Right cardiac atrium (tissue), 5 donors: Measurements from ENCODE around the gene KIRREL2. TPM values are rescaled to one million over a fixed set of nuclear protein-coding genes. Genes with fewer than 3 reads are reported as not detected.
"Not testable (repeated sequence)": the region's sequence is repeated elsewhere in the genome, so short reads cannot be mapped to it uniquely, and the experiment has no call there.

ENCODE experiments used
- ATAC-seq, 2 donors: fragments of 200-7000 bp; cut with Tn5 transposase; one replicate each; pipeline versions ENCODE4 v1.8.0 to v1.9.1; 2020; ENCODE audit warnings: moderate library complexity in 2 of 2, mild to moderate bottlenecking in 1 of 2
- DNase-seq, 3 donors: peaks; one replicate each; pipeline ENCODE4 v3.0.0-alpha.2; 2020
- H3K27ac ChIP-seq: one replicate; pipeline ENCODE4 v1.5.1; 2013; ENCODE audit warnings: mild to moderate bottlenecking, low read length, control low read depth, moderate library complexity
- H3K27me3 ChIP-seq: one replicate; pipeline ENCODE4 v1.6.1; 2013; ENCODE audit not compliant: control insufficient read depth, insufficient read depth
- H3K4me1 ChIP-seq: one replicate; pipeline ENCODE4 v1.6.1; 2013; ENCODE audit warnings: low read length; ENCODE audit not compliant: control insufficient read depth, insufficient read depth
- H3K4me3 ChIP-seq: one replicate; pipeline ENCODE4 v1.5.1; 2013; ENCODE audit warnings: low read length, control low read depth
- H3K9me3 ChIP-seq: one replicate; pipeline ENCODE4 v1.6.1; 2013; ENCODE audit warnings: low read length; ENCODE audit not compliant: control insufficient read depth
- WGBS: extraction: QIAGEN DNeasy Blood & Tissue Kit; methylation state at CpG from one replicate; pipeline ENCODE4 v1.1.7; 2013; 5-methylcytosine and 5-hydroxymethylcytosine counted together
- intact Hi-C, 4 donors: fragments of 100-400 bp; cut with DNase I; formaldehyde crosslinking; loops; one replicate each; pipeline versions ENCODE4 v1.11.0 to v1.14.0; 2022 to 2023
- polyA plus RNA-seq: library from polyadenylated mRNA; stranded (reverse); fragments of 200-250 nt; gene quantifications from one replicate; pipeline ENCODE4 v1.2.3, GENCODE V29; 2013
- total RNA-seq, 4 donors: library from RNA; stranded (reverse); fragmentation: NEBNext Ultra II Directional; extraction: Animal tissue kit (Norgen Biotek cat#: 25700); gene quantifications; one replicate each; pipeline ENCODE4 v1.2.1, GENCODE V29; 2021
- donor health status: healthy with polysubstance abuse.
- donor health status: DM: no; HTN: yes; CAD: no.
- donor health status: DM: no; HTN: no; CAD: no.
- donor health status: DM: no; HTN: yes; CAD: no; lungs with severe emphysema.
- donor health status: DM: yes; HTN: yes; CAD: no.

Gene KIRREL2
- total and polyA plus RNA-seq, 5 donors: not detected

DNA sequence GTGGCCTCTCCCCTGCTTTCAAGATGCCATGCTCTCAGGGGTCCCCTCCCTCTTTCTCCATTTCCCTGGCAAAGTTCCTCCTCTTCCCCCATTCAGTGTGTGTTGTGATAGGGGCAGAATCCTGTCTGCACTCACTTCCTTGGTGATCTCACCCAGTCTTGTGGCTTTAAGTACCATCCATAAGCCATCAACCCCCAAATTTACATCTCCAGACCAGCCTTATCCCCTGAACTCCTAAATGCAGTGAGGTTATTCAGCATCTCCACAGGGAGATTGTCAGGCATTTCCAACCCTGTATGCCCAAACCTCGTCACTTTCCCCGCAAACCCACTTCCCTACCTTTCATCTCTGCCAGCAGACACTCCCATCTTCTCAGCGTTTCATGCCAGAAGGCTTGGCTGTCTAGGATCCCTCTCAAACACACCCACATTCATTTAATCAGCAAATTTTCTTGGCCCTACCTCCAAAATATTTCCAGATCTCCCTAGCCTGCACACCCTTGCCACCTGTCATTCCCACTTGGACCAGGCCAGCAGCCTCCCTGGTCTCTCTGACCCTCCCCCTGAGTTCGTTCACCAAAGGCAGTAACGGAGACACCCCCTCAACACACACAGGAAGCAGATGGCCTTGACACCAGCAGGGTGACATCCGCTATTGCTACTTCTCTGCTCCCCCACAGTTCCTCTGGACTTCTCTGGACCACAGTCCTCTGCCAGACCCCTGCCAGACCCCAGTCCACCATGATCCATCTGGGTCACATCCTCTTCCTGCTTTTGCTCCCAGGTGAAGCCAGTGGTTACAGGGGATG, 45.3 kb downstream of the KIRREL2 start, which contains the start of gene HCST:
Gene HCST (plus strand): TSS at position 676 of the 808 bp plus-strand sequence. CDS start 65 bp downstream, at position 741.
- Histone ChIP-seq H3K4me1 (no peaks in the 10 kb centered on the region), H3K4me3 (no peak within 1 kb of the TSS), H3K9me3 (no peaks in the 10 kb centered on the region), H3K27ac (peak within 1 kb of the TSS; percentile 20), H3K27me3 (no peaks in the 10 kb centered on the region)
- intact Hi-C loops: no loop called here
- WGBS: 28% methylated on average over 6 of the region's 6 CpGs
- ATAC-seq: no peak
- DNase-seq: peak in 1 of 3 donors; percentile 33

DNA sequence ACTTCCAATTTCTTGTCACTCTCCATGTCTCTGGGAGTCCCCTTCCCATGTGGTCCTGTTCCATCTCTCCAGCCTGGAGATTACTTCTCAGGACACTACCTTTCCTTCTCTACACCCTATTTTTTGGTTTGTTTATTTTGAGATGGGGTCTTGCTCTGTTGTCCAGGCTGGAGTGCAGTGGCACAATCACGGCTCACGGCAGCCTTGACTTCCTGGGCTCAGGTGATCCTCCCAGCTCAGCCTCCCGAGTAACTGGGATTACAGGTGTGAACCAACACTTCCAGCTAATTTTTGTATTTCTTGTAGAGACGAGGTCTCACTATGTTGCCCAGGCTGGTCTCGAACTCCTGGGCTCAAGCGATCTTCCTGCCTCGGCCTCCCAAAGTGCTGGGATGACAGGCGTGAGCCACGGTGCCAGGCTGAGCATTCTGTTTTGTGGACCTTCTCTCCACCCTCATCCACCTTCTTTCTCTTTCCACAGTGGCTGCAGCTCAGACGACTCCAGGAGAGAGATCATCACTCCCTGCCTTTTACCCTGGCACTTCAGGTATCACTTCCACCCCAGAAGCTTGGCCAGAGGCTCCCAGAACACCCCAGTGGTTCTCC, 46.3 kb downstream of the KIRREL2 start:
- Histone ChIP-seq H3K27me3 (no peaks in the 10 kb centered on the region), H3K4me1 (no peaks in the 10 kb centered on the region), H3K27ac (peak overlapping the region; percentile 20), H3K4me3 (no peak overlapping the region), H3K9me3 (no peaks in the 10 kb centered on the region)
- DNase-seq (no peak), ATAC-seq (no peak)
- WGBS: 72% methylated on average over 10 of the region's 10 CpGs
- intact Hi-C loops: no loop called here

DNA sequence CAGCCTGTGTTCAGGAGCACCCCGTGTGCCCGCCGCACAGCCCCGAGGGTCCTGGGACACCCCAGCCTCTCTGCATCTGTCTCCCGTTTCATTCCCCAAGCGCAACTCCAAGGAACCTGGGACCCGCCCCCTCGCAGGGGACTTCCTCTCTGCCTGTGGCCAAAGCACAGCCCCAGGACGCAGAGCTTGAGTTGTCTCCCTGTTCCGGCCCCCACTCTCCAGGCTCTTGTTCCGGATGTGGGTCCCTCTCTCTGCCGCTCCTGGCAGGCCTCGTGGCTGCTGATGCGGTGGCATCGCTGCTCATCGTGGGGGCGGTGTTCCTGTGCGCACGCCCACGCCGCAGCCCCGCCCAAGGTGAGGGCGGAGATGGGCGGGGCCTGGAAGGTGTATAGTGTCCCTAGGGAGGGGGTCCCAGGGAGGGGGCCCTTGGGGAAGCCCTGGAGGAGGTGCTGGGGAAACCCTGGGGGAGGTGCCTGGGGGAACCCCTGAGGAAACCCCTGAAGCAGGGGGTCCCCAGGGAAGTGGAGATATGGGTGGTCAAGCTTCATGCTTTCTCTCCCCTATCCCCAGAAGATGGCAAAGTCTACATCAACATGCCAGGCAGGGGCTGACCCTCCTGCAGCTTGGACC, 47.0 kb downstream of the KIRREL2 start:
- DNase-seq (peak; percentile 73 to 90 (median 89)), ATAC-seq (peak in 1 of 2 donors; percentile 15)
- Histone ChIP-seq H3K4me1 (no peaks in the 10 kb centered on the region), H3K27me3 (no peaks in the 10 kb centered on the region), H3K9me3 (no peaks in the 10 kb centered on the region), H3K27ac (peak overlapping the region; percentile 20), H3K4me3 (no peak overlapping the region)
- 1% methylated on average over 24 of the region's 24 CpGs for WGBS
- intact Hi-C loops: no loop called here

DNA sequence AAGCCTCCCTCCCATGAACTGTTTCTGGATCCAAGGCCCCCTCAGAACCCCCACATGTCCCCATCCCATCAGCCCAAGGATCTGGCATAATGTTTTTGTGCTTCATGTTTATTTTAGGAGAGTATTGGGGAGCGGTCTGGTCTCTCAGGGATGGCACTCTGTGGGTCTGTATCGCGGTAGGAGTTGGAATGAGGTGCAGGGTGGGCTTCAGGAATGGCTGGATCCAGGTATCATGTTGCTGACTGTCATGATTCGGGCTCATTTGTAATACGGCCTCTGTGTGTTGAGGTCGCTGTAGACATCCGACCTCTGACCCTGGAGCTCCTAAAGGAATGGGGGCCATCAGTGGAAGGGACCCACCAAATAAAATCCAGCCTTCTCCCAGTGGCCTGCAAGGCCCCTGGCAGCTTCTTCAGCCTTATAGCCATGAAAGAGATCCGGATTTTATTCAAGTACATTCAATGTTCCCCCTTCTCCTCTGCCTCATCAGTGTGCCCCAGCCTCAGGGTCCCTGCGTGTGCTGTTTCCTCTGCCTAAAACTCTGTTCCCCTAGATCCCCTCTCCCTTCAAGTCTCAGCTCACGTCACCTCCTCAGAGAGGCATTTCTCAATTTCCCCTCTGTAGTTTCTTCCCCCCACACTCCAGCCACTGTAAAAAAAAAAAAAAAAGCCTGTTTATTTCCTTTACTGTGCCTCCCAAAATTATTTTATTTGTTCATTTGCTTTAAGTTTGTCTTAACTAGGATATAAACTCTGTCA, 47.8 kb downstream of the KIRREL2 start:
- Histone ChIP-seq H3K4me3 (no peak overlapping the region), H3K27me3 (no peaks in the 10 kb centered on the region), H3K9me3 (no peaks in the 10 kb centered on the region), H3K27ac (peak overlapping the region; percentile 5), H3K4me1 (no peaks in the 10 kb centered on the region)
- ATAC-seq (no peak), DNase-seq (peak in 1 of 3 donors; percentile 28)
- 80% methylated on average over 10 of the region's 10 CpGs for WGBS
- intact Hi-C loops: no loop called here

DNA sequence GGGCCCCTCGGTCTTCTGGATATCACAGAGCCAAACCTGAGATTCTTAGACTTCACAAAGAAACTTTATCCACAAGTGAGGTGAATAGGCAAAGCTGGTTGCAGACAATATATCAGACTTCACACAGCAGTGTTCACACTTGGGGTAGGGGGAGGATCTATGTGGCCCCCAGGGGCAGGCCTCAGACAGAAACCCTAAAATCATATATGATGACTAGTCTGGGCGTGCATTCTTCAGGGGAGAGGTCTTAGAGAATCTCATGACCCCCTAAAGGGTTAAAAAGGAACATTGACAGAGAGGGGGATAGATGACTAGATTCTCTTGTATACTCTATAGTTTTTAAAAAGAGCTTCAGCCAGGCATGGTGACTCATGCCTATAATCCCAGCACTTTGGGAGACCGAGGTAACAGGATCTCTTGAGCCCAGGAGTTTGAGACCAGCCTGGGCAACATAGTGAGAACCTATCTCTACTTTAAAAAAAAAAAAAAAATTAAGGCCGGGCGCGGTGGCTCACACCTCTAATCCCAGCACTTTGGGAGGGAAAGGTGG, 48.5 kb downstream of the KIRREL2 start:
- WGBS: 76% methylated on average over 6 of the region's 6 CpGs
- Histone ChIP-seq H3K27ac (no peak overlapping the region), H3K27me3 (no peaks in the 10 kb centered on the region), H3K4me1 (no peaks in the 10 kb centered on the region), H3K9me3 (no peaks in the 10 kb centered on the region), H3K4me3 (no peak overlapping the region)
- DNase-seq: no peak
- intact Hi-C loops: no loop called here
- ATAC-seq: no peak

DNA sequence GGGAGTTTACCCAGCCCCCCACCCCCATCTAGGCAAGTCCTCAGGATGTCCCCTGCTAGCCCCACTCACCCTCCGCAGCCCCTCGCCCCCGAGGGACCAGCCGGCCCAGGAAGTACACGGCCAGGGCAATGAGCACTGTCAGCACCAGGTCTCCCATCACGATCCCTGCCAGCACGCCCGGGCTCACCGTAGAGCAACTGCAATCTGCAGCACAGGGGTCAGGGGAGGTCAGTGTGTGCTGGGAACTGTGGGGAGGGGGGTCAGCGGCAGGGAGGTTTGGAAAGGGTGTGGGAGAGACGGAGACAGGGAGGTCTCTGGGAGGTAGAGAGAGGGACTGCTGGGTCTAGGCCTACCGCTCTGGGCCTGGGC, 50.6 kb downstream of the KIRREL2 start:
- no peaks in the 10 kb centered on the region for H3K27me3 ChIP-seq
- intact Hi-C loops: no loop called here
- WGBS: 33% methylated on average over 12 of the region's 12 CpGs
- H3K27ac ChIP-seq: no peak overlapping the region
- H3K4me1 ChIP-seq: no peaks in the 10 kb centered on the region
- DNase-seq (peak in 1 of 3 donors; percentile 66), ATAC-seq (no peak)
- no peak overlapping the region for H3K4me3 ChIP-seq
- H3K9me3 ChIP-seq: no peaks in the 10 kb centered on the region

DNA sequence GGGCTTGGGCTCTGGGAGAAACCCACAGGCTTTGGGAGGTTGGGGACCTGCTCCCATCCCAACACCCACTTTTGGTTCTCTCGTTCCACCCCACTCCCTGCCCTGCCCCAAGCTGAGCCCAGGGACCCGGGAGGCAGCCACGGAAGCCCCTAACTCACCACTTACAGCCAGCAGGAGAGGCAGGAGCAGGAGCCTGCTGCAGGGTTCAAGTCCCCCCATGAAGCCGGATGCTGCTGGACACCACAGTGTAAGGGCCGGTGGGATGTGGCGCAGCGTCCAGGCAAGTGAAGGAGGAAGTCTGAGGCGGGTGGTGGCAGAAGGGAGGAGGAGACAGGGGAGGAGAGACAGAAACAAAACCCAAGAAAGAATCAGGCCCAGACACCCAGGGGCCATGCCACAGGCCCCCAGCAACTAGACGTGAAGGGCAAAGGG, 51.3 kb downstream of the KIRREL2 start, which contains the start of gene TYROBP:
Gene TYROBP (minus strand): TSS at position 286 of the 432 bp plus-strand sequence. CDS start 67 bp downstream, at position 219.
- Histone ChIP-seq H3K4me3 (no peak within 1 kb of the TSS), H3K4me1 (no peaks in the 10 kb centered on the region), H3K27ac (peak within 1 kb of the TSS; percentile 19), H3K9me3 (no peaks in the 10 kb centered on the region), H3K27me3 (no peaks in the 10 kb centered on the region)
- DNase-seq (peak in 2 of 3 donors; percentile 77 to 79), ATAC-seq (peak; percentile 27 to 38)
- WGBS: 54% methylated on average over 9 of the region's 9 CpGs
- intact Hi-C loops: no loop called here

DNA sequence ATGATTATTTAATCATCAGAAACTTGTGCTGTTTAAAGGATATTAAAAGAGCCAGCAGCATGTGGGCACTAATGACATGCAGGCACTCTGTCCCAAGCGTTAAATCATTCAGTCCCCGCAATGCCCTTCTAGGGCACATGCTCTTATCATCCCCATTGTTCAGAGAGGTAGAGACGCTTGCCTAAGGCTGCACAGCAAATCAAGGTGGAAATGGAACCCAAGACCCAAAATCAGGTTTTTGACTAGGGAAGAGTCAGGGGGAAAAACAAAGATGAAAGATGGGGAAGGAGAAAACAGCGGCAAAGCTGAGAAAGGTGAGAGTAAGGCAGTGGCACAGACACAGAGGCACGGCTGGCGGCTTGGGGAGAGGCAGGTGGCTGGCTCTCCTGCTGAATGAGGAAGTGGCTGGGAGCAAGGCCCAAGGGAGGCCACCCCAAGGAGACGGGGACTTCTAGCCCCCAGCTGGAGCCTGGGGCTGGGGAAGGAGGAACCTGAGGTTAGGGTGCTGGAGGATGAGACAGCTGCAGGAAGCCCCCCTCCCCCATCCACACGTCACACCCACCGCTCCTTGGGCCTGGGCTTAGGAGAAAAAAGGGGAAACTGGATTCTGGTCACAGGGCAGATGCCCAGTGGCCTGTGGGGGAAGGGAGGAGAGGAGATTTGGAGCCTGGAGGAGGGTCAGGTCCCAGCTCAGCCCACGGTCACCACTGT, 52.4 kb downstream of the KIRREL2 start:
- 73% methylated on average over 10 of the region's 10 CpGs for WGBS
- Histone ChIP-seq H3K27me3 (no peaks in the 10 kb centered on the region), H3K9me3 (no peaks in the 10 kb centered on the region), H3K4me3 (no peak overlapping the region), H3K27ac (peak overlapping the region; percentile 19), H3K4me1 (no peaks in the 10 kb centered on the region)
- DNase-seq: peak; percentile 75 to 90 (median 88)
- intact Hi-C loops: no loop called here
- ATAC-seq: peak; percentile 75 to 80

DNA sequence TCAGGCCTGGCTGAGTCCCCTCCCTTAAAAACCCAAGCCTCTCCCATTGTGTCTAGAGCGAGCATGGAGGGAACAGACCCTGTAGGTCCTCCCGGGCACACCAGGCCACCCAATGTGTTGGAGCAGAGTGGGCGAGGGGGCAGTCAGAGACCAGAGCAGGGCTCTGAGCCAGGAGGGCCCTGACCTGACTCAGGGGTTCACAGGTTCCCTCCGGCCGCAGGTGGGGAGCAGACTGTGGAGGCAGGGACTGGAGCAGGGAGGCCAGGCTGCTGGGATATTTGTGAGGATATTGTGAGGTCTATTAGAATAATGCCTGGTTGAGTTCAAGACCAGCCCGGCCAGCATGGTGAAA, 52.9 kb downstream of the KIRREL2 start:
- ATAC-seq (no peak), DNase-seq (no peak)
- Histone ChIP-seq H3K27me3 (no peaks in the 10 kb centered on the region), H3K4me3 (no peak overlapping the region), H3K4me1 (no peaks in the 10 kb centered on the region), H3K27ac (no peak overlapping the region), H3K9me3 (no peaks in the 10 kb centered on the region)
- intact Hi-C loops: no loop called here
- 70% methylated on average over 6 of the region's 6 CpGs for WGBS

DNA sequence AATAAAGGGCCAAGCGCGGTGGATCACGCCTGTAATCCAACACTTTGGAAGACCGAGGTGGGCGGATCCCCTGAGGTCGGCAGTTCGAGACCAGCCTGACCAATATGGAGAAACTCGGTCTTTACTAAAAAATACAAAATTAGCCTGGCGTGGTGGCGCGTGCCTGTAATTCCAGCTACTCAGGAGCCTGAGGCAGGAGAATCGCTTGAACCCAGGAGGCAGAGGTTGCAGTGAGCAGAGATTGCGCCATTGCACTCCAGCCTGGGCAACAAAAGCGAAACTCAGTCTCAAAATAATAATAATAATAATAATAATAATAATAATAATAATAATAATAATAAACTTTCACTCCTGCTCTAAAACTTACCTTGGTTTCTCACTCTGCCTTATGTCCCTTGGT, 53.6 kb downstream of the KIRREL2 start:
- H3K4me1 ChIP-seq, ATAC-seq, H3K9me3 ChIP-seq, intact Hi-C loops, H3K27me3 ChIP-seq, H3K4me3 ChIP-seq, H3K27ac ChIP-seq: not testable (repeated sequence)
- WGBS: 91% methylated on average over 14 of the region's 14 CpGs
- peak in 1 of 3 donors; percentile 18 for DNase-seq
